HG02610 (cell line): Measurements from ENCODE around the gene TRIM24.
"Not testable (repeated sequence)": the region's sequence is repeated elsewhere in the genome, so short reads cannot be mapped to it uniquely, and the experiment has no call there.

Experiments
- ATAC-seq: cut with Tn5 transposase; IDR thresholded peaks from one replicate; pipeline ENCODE4 v1.9.1; 2021; ENCODE audit warnings: mild to moderate bottlenecking, moderate library complexity; ENCODE audit not compliant: unreplicated experiment

TRIM24 gene

DNA sequence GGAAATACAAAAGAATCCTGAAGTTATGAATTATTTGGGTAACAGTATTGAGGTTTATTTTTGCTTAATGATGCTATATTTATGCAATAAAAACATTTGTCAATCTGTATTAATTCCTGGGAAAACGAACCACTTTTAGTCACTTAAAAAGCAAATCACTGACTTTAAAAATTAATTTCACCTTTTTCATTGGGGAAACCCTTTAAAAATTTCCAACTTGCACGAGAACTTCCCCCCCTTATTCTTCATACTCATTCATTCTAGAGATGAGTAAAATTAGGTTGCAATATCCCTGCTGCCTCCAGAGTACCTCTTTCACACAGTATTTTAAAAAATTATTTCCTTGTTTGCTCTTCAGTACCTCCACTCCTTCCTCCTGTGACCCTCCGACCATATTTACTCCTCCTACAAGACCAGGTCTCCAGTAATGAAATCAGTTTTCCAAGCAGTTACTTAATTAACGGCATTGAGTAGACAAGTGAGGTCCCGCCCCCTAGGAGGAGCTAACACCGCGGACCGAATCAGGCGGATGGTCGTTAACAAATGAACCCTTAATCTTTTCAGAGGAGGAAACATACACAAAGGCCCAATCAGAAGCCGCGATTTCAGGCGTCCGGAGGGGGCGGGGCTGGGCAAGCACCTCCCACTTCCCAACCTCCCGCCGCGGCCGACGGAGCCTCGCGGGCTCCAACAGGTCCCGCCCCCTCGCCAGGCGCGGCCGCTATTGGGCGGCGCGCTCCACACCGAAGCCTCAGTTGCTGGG is 465 bp upstream of the TRIM24 start:
- peak; percentile 83 for ATAC-seq

DNA sequence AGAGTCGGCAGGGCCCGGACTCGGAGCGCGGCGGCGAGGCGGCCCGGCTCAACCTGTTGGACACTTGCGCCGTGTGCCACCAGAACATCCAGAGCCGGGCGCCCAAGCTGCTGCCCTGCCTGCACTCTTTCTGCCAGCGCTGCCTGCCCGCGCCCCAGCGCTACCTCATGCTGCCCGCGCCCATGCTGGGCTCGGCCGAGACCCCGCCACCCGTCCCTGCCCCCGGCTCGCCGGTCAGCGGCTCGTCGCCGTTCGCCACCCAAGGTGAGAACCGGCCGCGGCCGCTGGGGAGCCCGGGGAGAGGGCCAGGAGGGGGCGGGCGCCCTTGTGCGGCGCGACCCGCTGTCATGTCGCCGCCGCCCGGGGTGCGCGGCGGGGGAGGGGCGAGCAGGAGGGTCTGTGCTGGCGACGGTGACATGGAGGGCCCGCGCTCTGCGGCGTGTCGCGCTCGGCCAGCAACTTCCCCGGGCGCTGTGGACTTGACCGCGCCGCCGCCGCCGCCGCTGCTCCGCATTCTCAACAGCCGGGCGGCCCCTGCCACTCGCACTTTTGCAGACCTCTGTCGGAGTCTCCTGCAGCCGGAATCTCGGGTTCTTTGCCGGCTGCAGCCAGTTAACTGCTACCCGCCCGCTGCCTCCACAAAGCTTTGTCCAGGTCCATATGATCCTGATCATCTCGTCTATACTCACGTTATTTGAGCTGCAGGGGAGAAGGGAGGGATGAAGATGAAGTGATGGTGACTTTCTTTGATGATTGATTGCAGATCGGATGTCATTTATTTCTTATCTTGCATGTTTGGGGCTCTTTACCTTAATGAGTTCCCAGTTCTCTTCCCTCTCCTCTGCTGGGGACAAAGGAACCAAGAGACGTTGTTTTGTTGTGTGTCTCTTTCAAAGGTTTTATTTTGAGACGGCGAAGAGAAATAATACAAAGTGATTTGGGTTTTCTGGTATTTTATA is 869 bp downstream of the TRIM24 start:
- ATAC-seq: peak; percentile 35

- ATAC-seq: not testable (repeated sequence)
These were observed 3.2 kb downstream of the TRIM24 start for GRCh38 chr7:138463291-138463618.

DNA sequence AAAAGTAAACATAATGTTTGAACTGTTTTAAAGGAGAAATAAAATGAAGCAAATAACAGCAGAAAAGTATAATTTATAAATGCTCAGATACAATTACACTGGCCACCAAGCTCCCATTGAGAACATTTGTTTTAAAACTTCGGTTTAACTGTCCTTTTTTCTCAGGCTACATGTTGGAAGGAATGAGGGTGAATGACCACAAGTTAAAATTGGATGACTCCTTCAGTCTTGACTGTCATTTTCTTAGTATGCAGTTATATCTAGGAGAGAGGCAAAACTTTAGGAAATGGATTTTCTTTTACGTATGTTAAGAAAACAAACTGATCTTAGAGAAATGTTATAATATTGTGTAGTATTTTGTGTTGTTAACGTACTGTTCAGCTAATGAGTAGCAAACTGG is 5.0 kb downstream of the TRIM24 start:
- ATAC-seq: no peak

GRCh38 chr7:138466069-138466756 is 6.2 kb downstream of the TRIM24 start:
- ATAC-seq: peak; percentile 72

DNA sequence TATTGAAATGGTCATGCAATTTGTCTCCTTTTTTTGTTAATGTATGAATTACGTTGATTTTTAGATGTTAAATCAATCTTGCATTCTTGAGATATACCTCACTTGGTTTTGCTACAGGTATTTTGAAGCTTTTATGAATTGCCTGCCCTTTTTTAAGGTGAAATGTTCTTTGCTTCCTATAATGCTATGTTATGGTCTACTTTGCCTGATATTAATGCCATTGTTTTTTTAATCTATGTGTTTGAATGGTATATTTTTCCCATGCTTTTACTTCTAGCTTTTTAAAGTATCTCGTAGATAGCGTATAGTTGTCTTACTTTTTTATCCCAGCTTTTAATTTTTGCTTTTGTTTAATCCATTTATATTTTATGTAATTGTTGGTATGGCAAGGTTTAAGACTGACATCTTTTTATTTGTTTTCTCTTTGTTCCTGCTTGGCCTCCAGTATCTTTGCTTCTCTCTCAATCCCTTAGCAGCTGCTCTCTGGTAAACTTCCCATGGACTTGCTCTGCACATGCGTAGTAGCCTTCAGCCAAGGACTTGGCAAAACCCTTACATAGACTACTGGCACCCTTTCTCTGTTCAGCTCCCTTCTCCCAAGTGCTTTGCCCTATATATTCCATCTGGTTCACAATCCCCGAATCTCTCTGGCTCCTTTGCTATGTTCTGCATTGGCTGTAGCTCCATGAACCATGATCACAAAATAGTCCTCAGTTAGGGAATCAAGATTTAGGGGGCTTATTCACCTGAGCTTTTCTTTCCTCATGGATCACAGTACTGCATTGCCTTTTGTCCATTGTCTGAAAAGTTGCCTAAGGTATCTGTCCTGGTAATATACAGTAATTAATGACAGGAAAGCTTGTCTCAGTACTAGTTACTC is 8.4 kb downstream of the TRIM24 start:
- ATAC-seq: no peak

GRCh38 chr7:138470391-138471157 is 10.5 kb downstream of the TRIM24 start:
- no peak for ATAC-seq

DNA sequence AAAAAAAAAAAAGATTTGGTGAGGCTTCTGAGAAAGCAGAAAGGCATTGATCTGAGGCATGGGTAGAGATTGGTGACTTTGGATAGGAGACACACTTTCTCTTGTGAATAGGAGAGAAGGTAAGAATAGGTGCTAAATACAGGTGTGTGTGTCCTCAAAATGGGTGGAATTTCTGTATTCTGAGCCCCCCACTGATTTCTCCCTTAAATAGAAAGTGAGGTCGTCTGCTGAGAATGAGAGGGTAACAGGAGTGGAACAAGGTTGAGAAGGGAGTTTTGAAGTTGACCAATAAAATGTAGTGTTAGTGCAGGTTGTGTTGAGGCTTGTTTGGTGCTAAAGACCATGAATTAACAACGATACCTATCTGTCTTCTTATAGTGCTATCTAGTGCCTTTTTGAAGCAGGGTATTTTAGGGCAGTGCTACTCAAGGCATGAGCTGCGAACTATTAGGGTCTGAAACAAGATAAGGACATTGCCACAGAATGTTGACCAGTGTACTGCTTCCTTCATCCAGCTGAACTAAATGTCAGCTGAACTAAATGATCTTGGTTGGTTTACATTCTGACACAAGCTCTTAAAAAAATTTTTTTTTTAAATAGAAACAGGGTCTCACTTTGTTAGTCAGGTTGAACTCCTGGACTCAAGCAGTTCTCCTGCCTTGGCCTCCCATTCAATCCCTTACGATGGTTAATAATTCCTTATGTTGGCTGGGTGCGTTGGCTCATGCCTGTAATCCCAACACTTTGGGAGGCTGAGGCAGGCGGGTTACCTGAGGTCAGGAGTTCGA is 12.4 kb downstream of the TRIM24 start:
- no peak for ATAC-seq

- ATAC-seq: no peak
These were observed 15.3 kb downstream of the TRIM24 start for GRCh38 chr7:138475377-138475776.

DNA sequence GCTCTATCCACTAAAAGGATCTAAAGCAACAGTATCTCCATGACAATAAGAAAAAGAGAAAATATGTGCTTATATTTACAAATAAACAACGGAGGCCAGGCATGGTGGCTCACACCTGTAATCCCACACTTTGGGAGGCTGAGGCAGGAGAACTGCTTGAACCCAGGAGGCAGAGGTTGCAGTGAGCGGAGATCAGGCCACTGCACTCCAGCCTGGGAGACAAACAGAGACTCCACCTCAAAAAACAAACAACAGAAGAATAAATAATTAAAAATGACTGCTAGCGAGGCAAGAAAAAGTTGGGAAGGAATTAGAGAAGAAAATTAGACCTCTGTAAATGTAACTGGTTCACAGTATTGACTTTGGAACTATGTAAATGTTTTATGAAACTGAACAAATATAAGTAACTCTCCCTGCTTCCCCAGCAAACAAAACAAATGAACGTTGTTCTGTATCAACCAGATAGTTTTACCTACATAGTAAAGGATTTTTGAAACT is 17.1 kb downstream of the TRIM24 start:
- ATAC-seq: no peak

DNA sequence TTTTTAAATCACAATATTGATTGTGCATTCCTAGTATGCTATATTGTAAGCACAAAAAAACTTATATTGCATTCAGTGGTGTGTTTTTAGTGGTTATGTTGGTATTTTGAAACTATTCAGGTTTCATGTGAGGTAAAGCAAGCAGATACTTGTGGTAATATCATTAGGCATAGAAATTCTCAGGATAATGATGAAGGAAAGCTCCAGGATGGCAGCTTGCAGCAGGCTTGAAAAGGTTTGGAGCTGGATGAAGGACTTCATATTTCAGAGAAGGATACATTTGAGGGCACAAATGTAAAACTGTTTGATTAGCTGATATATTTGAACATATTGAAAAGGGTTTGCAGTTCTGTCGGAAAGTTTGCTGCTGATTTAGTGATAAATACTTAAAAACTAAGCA is 17.5 kb downstream of the TRIM24 start:
- ATAC-seq: no peak

- ATAC-seq: peak; percentile 83
These were observed 18.4 kb downstream of the TRIM24 start for GRCh38 chr7:138478499-138478908.

- no peak for ATAC-seq
These were observed 20.5 kb downstream of the TRIM24 start for GRCh38 chr7:138480527-138480926.

- ATAC-seq: peak; percentile 40
These were observed 21.7 kb downstream of the TRIM24 start for GRCh38 chr7:138481447-138482380.

GRCh38 chr7:138483531-138483930 is 23.5 kb downstream of the TRIM24 start:
- ATAC-seq: no peak

GRCh38 chr7:138485508-138485907 is 25.4 kb downstream of the TRIM24 start:
- ATAC-seq: not testable (repeated sequence)

DNA sequence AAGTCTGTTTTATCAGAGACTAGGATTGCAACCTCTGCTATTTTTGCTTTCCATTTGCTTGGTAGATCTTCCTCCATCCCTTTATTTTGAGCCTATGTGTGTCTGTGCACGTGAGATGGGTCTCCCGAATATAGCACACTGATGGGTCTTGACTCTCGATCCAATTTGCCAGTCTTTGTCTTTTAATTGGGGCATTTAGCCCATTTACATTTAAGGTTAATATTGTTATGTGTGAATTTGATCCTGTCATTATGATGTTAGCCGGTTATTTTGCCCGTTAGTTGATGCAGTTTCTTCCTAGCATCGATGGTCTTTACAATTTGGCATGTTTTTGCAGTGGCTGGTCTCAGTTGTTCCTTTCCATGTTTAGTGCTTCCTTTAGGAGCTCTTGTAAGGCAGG is 29.1 kb downstream of the TRIM24 start:
- ATAC-seq: not testable (repeated sequence)
